ENCODE data around the gene MAN2B1.
A peak's percentile ranks its signal among the peaks of the same experiment; 100 is the strongest.

The MAN2B1 gene

GRCh38 chr19:12611361-12611699, 55.2 kb downstream of the MAN2B1 start:
- DNase-seq (ENCODE audit: low spot score) = peak; percentile 82
- TF ChIP-seq CTCF (IDR thresholded peaks at IDR 0.05) = no peak

GRCh38 chr19:12610540-12611360, 55.8 kb downstream of the MAN2B1 start, which contains the start of the genes ZNF490 and ZNF791:
ZNF490 (minus strand) TSS chr19:12610813; CDS start chr19:12610680, 133 bp downstream.
ZNF791 (plus strand) TSS chr19:12610920; CDS start chr19:12611080, 160 bp downstream.
- Histone ChIP-seq H3K27ac (peak within 1 kb of the TSS; percentile 99 to 100), H3K4me3 (peak within 1 kb of the TSS; percentile 100)
- DNase-seq (ENCODE audit: low spot score) = peak; percentile 99
- TF ChIP-seq CTCF (IDR thresholded peaks at IDR 0.05) = no peak

More at GRCh38 chr19:12611361-12611699, 55.2 kb downstream of the MAN2B1 start:
- Histone ChIP-seq H3K27ac (peak overlapping the region; percentile 99 to 100), H3K4me3 (peak overlapping the region; percentile 100)

GRCh38 chr19:12607631-12608030, 58.9 kb downstream of the MAN2B1 start:
- no peak overlapping the region for H3K27ac ChIP-seq
- TF ChIP-seq CTCF (IDR thresholded peaks at IDR 0.05) = no peak
- DNase-seq (ENCODE audit: low spot score) = no peak
- no peak overlapping the region for H3K4me3 ChIP-seq

- no peak for DNase-seq (ENCODE audit: low spot score)
- no peak for TF ChIP-seq CTCF (IDR thresholded peaks at IDR 0.05)
Measured at GRCh38 chr19:12606796-12607195, 59.7 kb downstream of the MAN2B1 start.

GRCh38 chr19:12603714-12604113, 62.8 kb downstream of the MAN2B1 start:
- DNase-seq (ENCODE audit: low spot score) = no peak
- Histone ChIP-seq H3K27ac (no peak overlapping the region), H3K4me3 (no peak overlapping the region)
- TF ChIP-seq CTCF (IDR thresholded peaks at IDR 0.05) = no peak

More at GRCh38 chr19:12606796-12607195, 59.7 kb downstream of the MAN2B1 start:
- no peak overlapping the region for H3K27ac ChIP-seq
- H3K4me3 ChIP-seq = no peak overlapping the region

- no peak for DNase-seq (ENCODE audit: low spot score)
Measured at GRCh38 chr19:12597594-12597993, 68.9 kb downstream of the MAN2B1 start.

More at GRCh38 chr19:12597594-12597993, 68.9 kb downstream of the MAN2B1 start:
- H3K4me3 ChIP-seq = no peak overlapping the region
- TF ChIP-seq CTCF (IDR thresholded peaks at IDR 0.05) = no peak
- no peak overlapping the region for H3K27ac ChIP-seq
